VCaP (cell line): ENCODE measurements around the gene OMG.
"Not testable (repeated sequence)": the region's sequence is repeated elsewhere in the genome, so short reads cannot be mapped to it uniquely, and the experiment has no call there.

Source experiments
- H3K27ac ChIP-seq: fragments of 450-650 bp; 2 replicates; pipeline ENCODE4 v1.5.1; 2017
- TF ChIP-seq, protein P1 (sequence below): fragments of 450-650 bp; conservative IDR thresholded peaks from 2 replicates; pipeline ENCODE4 v1.5.1; 2017; ENCODE audit warnings: mild to moderate bottlenecking, moderate library complexity

The OMG gene, protein sequence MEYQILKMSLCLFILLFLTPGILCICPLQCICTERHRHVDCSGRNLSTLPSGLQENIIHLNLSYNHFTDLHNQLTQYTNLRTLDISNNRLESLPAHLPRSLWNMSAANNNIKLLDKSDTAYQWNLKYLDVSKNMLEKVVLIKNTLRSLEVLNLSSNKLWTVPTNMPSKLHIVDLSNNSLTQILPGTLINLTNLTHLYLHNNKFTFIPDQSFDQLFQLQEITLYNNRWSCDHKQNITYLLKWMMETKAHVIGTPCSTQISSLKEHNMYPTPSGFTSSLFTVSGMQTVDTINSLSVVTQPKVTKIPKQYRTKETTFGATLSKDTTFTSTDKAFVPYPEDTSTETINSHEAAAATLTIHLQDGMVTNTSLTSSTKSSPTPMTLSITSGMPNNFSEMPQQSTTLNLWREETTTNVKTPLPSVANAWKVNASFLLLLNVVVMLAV

DNA sequence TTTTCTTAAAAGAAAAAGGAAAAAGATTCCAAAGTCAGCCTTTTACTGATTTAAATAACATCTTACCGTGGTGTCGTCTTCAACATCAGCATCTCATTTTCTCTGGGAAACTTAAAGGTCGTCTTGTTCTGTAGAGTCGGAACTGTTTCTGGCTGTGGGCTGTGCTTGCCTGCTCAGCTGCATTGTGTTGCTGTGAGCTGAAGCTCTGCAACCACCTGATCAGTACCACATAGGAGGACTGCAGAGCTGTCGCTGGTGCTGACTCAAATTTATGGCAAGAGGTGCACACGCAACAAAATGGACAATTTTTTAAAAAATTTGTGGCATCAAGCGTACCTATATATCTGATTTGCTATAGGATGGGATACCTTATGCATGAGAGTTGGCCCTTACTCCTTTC, at the start of gene OMG:
TSS of gene OMG (minus strand) at position 150 of the 400 bp plus-strand sequence. CDS start 908 bp downstream, outside the sequence.
- TF ChIP-seq, protein P1, sequence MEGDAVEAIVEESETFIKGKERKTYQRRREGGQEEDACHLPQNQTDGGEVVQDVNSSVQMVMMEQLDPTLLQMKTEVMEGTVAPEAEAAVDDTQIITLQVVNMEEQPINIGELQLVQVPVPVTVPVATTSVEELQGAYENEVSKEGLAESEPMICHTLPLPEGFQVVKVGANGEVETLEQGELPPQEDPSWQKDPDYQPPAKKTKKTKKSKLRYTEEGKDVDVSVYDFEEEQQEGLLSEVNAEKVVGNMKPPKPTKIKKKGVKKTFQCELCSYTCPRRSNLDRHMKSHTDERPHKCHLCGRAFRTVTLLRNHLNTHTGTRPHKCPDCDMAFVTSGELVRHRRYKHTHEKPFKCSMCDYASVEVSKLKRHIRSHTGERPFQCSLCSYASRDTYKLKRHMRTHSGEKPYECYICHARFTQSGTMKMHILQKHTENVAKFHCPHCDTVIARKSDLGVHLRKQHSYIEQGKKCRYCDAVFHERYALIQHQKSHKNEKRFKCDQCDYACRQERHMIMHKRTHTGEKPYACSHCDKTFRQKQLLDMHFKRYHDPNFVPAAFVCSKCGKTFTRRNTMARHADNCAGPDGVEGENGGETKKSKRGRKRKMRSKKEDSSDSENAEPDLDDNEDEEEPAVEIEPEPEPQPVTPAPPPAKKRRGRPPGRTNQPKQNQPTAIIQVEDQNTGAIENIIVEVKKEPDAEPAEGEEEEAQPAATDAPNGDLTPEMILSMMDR: no peak
- no peak within 1 kb of the TSS for H3K27ac ChIP-seq

DNA sequence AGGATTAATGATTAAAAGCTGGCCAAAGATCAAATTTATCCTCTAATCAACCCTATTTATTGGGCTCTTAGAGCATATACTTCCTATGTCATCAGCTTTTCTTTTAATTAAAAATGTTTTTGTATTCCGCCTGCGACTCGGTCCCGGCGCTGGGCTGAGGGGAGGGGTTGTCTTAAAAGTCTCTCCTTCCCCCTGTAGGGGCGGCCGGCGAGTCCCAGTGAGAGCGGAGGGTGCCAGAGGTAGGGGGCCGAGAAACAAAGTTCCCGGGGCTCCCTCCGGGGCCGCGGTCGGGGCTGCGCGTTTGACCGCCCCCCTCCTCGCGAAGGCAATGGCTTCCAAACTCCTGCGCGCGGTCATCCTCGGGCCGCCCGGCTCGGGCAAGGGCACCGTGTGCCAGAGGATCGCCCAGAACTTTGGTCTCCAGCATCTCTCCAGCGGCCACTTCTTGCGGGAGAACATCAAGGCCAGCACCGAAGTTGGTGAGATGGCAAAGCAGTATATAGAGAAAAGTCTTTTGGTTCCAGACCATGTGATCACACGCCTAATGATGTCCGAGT, 48.2 kb upstream of the OMG start:
- not testable (repeated sequence) for H3K27ac ChIP-seq

DNA sequence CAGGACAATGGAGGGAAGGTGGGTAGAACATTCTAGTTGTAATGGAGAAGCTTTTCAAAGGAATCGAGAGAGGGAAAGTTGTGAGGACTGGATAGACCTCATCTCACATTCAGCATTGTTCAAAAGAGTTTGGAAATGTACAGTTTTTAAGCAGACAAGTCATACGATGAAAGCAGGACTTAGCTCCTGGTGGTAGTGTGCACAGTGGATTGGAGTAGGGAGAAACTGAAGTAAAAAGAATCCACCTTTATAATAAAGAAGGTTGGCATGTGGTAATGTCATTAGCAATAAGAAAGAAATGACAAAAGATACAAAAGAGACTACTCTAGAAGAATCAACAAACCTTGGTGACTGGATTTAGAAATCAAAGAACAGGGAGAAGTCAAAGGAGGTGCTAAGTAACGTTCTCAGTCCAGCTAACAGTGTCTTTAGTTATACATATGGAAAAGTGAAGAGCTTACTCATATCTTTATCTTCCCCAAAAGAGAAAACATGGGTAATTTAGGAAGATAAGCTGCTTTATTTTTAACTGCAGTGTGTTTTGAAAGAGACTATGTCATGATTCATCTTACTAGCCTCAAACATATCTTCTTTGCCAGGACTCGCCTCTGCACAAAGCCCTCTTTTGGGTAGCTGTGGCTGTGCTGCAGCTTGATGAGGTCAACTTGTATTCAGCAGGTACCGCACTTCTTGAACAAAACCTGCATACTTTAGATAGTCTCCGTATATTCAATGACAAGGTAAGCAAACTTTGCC, 43.0 kb upstream of the OMG start:
- H3K27ac ChIP-seq: no peak overlapping the region
- TF ChIP-seq, protein P1: no peak

DNA sequence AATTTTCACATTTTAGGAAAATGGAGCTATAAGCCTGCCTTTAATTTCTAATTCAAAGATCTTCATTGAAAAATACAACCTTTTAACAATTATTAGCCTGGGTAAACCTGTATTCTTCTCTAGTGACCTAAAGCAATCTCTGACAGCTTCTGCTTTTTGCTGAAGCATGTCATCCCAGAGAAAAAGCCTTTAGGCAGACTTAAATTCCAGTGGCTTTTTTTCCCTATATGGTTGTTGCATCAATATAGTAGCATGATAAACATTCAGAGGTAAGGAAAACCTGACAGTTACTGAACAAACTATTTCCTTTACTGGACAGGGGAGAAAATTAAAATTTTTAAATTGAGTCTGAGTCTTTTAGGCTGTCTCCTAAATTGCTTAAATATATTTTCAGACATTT, 32.2 kb upstream of the OMG start:
- TF ChIP-seq, protein P1: no peak

DNA sequence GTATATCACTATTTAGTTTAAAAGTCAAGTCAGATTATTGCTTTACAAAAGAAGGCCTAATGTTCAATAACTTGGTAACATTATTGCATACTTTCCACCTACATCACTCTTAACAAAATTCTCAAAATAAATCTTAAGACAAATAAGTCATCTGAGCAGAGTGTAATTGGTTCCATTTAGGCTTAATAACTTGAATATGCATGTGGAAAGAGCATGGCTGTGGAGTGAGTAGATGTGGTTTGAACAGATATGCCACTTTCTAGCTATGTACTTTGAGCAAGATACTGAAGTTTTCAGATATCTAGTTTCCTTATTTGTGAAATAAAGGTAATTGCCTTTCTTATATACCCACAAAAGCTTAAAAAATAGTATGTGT, 31.1 kb upstream of the OMG start:
- TF ChIP-seq, protein P1: no peak
- no peak overlapping the region for H3K27ac ChIP-seq

More for the DNA sequence above, 32.2 kb upstream of the OMG start:
- no peak overlapping the region for H3K27ac ChIP-seq

DNA sequence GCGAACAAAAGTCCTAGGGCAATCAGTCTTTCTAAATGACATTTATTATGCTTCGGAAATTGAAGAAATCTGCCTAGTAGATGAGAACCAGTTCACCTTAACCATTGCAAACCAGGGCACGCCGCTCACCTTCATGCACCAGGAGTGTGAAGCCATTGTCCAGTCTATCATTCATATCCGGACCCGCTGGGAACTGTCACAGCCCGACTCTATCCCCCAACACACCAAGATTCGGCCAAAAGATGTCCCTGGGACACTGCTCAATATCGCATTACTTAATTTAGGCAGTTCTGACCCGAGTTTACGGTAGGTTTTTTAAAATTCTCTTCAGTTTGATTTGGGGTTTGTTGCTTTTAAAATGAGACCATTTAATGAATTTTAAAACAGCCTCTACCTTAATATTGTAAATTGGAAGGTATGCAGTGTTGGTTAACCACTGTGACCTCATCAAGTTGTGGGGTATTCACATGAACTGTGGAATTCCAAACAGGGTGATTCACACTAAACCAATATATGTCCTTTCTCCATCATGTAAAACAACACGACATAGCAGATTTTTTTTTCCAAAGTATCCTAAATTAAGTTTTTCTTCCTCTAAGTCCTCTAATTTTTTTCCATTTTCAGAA, 30.6 kb upstream of the OMG start:
- no peak overlapping the region for H3K27ac ChIP-seq
- TF ChIP-seq, protein P1: no peak

DNA sequence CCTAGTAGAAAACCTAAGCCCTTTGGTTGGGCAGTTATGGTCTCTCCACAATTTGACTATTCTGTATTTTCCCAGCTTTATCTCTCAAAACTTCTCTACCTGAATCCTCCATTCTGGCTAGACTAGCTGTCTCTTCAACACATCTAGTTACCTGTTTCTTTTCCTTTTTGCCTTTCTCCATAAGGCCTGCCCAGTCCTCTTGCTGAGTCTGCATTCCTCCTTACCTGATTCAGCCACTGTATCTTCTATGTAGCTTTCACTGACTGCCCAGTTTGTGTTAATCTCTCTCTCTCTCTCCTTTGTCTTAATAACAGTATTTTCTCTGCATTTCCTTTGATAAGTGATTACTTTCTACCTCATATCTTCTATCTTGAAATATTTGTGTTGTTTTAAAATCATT, 26.5 kb upstream of the OMG start:
- no peak overlapping the region for H3K27ac ChIP-seq
- TF ChIP-seq, protein P1: no peak
